Measurements from ENCODE around the gene TMEM205.
"Not testable (repeated sequence)": the region's sequence is repeated elsewhere in the genome, so short reads cannot be mapped to it uniquely, and the experiment has no call there.

The TMEM205 gene

DNA sequence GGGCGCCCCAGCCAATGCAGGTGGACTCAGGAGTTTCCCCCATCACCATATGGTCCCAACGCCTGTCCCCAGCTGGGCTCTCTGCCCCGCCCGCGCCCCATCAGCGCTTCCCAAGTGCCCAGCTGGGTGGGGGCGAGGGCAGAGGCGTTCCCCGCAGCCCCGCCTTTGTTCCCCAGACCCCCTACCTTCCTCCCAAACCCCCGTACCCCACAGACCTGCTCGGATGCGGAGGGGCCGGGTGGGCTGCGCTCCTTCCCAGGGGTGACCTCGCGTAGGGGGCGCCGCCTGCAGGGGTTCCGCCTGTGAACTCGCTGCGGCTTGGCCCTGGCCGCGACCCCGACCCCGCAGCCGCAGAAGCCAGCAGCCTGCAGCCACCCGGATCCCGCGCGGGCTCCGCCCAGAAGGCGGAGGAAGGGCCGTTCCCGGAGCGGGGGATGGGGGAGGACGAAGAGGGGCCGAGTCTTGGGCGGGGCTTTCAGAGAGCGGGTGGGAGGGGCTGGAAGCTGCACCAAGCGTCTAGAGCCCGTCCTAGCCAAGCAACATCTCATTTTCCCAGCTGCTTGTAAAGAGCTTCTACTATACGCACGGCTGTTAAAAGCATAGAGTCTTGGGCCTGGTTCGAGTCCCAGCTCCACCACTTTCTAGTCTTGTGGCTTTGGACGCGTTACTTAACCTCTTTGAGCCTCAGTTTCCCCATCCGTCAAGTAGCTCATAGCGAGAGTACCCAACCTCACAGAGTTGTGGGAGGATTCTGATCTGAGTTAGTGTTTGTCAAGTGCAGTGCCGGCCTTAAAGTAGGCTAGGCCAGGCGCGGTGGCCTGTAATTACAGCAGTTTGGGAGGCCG is 6.6 kb downstream of the TMEM205 start, which contains the start of gene RAB3D:
Gene RAB3D (minus strand): TSS at position 404 of the 845 bp plus-strand sequence. CDS start 2,258 bp downstream, outside the sequence.
- TF ChIP-seq POLR2A (IDR thresholded peaks at IDR 0.05; ENCODE audit: low read length) (no peak), GATA1 (IDR thresholded peaks at IDR 0.05; ENCODE audit: low read depth, low read length) (no peak)
- DNase-seq, result peak; percentile 83

DNA sequence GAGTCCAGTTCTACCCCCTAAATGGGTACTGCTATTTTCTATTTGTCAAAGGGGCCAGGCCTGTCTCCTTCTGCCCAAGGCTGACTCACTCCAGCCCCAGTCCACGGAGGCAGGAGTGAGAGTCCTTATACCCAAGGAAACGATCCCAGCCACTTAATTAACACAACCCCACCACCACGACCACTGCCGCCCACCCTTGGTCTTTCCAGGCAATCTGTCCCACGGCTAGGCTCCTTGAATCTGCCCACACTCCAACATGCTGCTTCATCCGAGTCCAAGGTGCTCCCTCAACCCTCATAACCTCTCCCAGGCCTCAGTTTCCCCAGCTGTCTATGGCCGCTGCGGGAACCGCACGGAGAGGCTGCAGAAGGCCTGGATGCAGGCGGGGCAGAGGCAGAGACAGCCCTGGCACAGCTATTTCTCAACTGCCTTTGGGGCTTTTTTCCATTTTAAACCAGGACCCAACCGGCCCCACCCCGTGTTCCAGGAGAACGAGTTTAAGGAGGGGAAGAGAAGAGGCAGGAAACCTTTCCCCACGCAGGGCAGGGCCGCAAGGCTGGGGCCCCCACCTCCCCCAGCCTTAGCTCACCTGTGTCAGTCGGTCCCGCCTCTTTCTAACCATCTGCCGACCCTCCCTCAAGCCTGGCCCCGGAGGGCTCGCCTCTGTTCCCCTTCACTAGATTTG is 7.4 kb downstream of the TMEM205 start:
- TF ChIP-seq GATA1 (IDR thresholded peaks at IDR 0.05; ENCODE audit: low read depth, low read length), result no peak
- no peak for TF ChIP-seq POLR2A (IDR thresholded peaks at IDR 0.05; ENCODE audit: low read length)
- DNase-seq, result no peak

DNA sequence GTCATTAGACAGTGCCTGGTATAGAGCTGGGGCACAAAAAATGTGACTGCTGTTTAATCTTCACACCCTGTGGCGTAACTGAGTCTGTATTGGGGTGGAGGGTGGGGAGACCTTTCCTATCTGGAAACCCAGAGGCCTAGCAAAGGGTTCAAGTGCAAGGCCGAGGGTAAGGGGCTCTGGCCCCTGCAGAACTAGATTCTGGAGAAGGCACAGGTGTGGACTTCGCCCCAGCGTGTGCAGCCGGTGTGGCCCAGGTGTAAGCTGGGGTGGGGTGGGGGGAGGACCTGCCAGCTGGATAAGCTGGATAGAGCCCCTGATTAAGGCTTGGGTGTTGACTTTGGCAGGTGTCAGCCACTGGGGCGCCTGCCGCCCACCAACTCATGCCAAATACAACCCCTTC is 7.9 kb downstream of the TMEM205 start:
- TF ChIP-seq GATA1 (IDR thresholded peaks at IDR 0.05; ENCODE audit: low read depth, low read length) (no peak), POLR2A (IDR thresholded peaks at IDR 0.05; ENCODE audit: low read length) (no peak)
- DNase-seq, result no peak

DNA sequence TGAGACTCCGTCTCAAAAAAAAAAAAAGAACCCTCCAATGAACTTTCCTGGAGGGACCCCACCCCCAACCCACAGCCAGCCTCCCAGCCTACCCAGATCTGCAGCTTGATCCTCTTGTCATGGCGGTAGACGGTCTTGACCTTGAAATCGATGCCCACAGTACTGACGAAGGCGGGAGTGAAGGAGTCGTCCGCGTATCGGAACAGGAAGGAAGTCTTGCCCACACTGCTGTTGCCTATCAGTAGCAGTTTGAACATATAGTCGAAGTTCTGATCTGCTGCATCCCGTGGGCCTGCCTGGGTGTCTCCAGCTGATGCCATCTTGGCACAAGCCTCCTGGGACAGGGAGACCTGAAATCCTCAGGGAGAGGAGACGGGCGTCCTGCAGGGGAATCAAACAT is 9.0 kb downstream of the TMEM205 start:
- DNase-seq, result no peak
- TF ChIP-seq GATA1 (IDR thresholded peaks at IDR 0.05; ENCODE audit: low read depth, low read length) (no peak), POLR2A (IDR thresholded peaks at IDR 0.05; ENCODE audit: low read length) (no peak)

DNA sequence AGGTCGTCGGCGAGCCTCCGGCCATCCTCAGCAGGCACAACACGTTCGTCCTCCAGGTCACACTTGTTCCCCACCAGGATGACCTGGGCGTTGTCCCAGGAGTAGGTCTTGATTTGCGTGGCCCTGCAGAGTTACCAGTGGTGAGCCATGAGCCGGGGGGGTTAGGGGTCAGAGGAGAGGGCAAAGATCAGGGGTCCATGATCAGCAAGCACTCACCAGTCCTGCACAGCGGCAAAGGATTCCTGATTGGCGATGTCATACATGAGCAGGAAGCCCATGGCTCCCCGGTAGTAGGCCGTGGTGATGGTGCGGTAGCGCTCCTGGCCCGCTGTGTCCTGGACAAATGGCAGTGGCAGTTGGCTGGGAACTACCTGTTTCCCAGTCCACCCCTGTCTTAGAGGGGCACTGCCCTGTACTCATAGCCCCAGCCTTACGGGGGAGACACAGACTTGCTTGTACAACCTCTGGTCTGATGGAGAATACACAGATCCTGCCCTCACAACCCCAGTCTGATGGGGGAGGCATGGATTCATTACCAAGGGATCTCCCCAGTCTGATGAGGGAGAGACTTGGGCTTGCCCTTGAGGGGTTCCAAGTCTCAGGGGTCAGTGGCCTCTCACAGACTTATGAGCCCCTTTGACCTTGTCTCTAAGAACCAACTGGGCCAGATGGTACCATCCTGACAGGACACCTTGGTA is 10.5 kb downstream of the TMEM205 start:
- TF ChIP-seq GATA1 (IDR thresholded peaks at IDR 0.05; ENCODE audit: low read depth, low read length), result no peak
- TF ChIP-seq POLR2A (IDR thresholded peaks at IDR 0.05; ENCODE audit: low read length), result no peak
- no peak for DNase-seq

DNA sequence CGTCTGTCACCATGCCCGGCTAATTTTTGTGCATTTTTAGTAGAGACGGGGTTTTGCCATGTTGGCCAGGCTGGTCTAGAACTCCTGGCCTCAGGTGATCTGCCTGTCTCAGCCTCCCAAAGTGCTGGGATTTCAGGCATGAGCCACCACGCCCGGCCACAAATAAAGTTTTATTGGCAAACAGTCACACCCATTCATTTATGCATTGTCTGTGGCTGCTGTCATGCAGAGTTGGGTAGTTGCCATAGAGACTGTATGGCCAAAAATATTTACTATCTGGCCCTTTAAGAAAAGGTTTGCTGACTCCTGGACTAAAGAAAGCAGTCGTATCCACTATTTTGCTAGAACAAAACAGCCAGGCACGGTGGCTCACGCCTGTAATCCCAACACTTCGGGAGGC is 12.2 kb downstream of the TMEM205 start:
- DNase-seq, result not testable (repeated sequence)

DNA sequence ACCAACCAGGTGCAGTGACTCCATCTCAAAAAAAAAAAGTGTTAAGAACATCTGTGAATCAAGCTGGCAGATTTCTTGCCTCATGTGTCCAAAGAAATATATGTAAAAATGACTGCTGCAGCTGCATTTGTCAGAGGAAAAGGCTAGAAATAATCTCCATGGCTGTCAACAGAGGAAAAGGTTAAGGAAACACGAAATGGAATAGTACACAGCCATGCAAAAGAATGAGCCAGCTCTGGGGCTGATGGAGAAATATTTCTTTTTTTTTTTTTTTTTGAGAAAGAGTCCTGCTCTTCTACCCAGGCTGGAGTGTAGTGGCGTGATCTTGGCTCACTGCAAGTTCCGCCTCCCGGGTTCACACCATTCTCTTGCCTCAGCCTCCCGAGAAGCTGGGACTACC is 13.2 kb downstream of the TMEM205 start:
- TF ChIP-seq POLR2A (IDR thresholded peaks at IDR 0.05; ENCODE audit: low read length) (no peak), GATA1 (IDR thresholded peaks at IDR 0.05; ENCODE audit: low read depth, low read length) (no peak)
- no peak for DNase-seq

DNA sequence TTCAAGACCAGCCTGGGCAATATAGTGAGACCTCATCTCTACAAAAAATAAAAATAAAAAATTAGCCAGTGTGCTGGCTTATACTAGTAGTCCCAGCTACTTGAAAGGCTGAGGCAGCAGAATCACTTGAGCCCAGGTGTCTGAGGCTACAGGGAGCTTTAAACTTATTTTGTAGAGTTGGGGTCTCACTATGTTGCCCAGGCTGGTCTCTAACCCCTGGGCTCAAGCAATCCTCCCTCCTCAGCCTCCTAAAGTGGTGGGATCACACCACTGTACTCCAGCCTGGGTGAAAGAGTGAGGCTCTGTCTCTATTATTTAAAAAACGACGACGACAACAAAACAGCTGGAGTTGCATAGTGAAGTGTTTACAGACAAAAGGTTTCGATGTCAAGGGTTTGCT is 14.6 kb downstream of the TMEM205 start:
- TF ChIP-seq GATA1 (IDR thresholded peaks at IDR 0.05; ENCODE audit: low read depth, low read length), result no peak
- TF ChIP-seq POLR2A (IDR thresholded peaks at IDR 0.05; ENCODE audit: low read length), result no peak
- DNase-seq, result no peak

DNA sequence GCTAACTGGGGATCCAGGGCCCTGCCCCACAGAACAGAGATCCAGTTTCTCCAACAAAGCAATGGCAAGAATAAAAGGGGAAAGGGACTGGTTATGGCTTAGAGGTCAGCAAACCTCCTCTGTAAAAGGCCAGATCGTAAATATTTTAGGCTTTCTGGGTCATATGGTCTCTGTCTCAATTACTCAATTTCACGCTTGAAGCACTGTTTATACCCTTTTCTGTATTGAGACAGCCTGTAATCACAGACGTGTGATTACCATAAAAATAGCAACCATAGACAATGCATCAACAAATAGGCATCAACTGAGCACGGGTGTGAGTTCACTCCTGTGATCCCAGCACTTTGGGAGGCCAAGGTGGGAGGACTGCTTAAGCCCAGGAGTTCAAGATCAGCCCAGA is 15.9 kb downstream of the TMEM205 start:
- TF ChIP-seq GATA1 (IDR thresholded peaks at IDR 0.05; ENCODE audit: low read depth, low read length) (no peak), POLR2A (IDR thresholded peaks at IDR 0.05; ENCODE audit: low read length) (no peak)

DNA sequence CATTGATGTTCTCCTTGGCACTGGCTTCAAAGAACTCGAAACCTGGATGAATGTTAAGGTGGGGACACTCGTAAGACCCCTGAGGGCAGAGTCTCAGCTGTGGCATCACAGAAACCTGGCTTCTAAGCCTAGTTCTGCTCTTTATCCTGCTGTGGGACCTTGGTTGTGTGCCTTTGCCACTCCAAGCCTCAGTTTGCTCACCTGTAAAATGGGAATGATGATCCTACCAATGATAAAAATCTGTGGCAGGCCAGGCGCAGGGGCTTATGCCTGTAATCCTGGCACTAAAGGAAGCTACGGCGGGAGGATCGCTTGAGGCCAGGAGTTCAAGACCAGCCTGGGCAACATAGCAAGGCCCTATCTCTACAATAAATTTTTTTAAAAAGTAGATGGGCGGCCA is 20.5 kb downstream of the TMEM205 start:
- no peak for DNase-seq
- no peak for TF ChIP-seq GATA1 (IDR thresholded peaks at IDR 0.05; ENCODE audit: low read depth, low read length)
- no peak for TF ChIP-seq POLR2A (IDR thresholded peaks at IDR 0.05; ENCODE audit: low read length)

More for the DNA sequence above, 15.9 kb downstream of the TMEM205 start:
- no peak for DNase-seq

DNA sequence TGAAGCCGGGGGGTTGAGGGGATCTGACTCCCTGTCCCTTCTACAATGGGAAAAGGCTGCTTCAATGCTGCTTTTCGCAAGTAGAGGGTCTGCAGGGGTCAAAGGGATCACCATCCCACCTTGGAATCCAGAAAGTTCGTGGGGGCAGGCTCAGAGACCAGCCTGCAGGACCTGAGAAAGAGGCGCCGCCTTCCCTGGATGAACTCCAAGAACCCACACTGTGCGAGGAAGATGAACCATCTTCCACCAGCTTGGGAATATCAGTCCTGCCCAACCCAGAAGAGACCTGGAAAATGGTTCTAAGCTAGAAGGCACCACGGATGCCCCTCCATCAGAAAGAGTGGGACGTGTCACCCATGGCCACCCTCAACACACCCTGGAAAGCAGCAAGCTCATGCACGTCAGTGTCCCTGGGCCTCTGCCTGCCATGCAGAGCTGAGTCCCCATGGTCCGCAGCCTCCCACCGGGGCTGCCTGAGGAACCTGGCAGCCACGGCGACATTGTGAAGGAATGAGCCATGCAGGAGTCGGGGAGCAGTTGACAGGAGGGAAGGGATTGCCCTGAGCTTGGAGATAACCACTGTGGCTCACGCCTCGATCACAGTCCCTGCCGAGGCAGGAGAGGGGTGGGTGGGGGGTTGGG is 21.2 kb downstream of the TMEM205 start:
- TF ChIP-seq GATA1 (IDR thresholded peaks at IDR 0.05; ENCODE audit: low read depth, low read length) (no peak), POLR2A (IDR thresholded peaks at IDR 0.05; ENCODE audit: low read length) (no peak)
- no peak for DNase-seq

DNA sequence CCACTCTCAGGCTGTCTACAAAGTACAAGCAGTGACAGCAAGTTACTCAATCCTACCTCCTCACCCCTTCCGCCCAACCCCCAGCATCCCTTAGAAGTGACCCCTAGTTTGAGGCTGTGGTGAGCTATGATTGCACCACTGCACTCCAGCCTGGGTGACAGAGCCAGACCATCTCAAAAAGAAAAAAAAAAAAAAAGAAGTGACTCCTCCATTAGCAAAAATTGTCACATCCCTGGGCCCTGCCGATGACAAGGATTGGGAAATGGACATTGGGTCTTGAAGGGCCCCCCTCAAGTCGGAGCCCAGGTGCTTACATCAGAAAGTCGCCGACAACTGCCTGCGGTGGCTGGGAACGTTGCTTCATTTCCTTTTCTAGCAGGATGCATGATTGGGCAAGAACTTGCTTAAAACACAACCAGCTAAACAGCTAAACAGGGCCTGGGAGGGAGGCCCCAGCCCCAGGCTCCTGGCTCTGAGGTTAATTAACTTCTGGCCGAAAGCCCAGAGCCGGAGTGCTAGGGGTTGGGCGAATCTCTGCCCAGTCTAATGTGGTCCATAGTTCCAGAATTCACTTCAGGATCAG is 21.9 kb downstream of the TMEM205 start:
- DNase-seq, result no peak
- TF ChIP-seq POLR2A (IDR thresholded peaks at IDR 0.05; ENCODE audit: low read length) (no peak), GATA1 (IDR thresholded peaks at IDR 0.05; ENCODE audit: low read depth, low read length) (no peak)

DNA sequence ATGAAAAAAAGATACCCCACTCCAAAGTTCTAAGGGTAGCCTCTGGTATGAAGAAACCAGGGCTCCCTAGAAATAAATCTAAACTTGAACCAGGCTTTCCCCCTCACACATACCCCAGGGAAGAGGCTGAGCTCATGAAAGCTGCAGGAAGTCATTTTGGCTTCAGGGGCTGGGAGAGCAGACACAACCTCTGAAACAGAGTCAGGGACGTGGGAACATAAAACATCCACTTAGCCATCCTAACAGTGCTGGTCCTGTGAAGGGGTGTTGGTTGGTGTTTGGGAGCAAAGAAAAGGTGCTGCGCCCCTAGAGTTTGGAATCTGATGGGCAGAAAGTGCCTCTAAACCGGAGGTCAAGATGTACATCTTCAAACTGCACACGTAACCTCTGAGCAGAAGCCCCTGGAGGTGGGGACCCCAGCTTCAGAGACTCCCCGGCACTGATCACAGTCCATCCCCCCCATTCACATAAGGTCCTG is 22.4 kb downstream of the TMEM205 start:
- no peak for DNase-seq

More for the DNA sequence above, 22.4 kb downstream of the TMEM205 start:
- TF ChIP-seq GATA1 (IDR thresholded peaks at IDR 0.05; ENCODE audit: low read depth, low read length) (no peak), POLR2A (IDR thresholded peaks at IDR 0.05; ENCODE audit: low read length) (no peak)
